Astrocyte (in vitro differentiated cells and primary cell): ENCODE measurements around the gene GRK3.

Experiments used
- EZH2 ChIP-seq: IDR thresholded peaks from 2 replicates; pipeline ENCODE4 v1.6.1; 2012; ENCODE audit warnings: mild to moderate bottlenecking, low read length, inconsistent platforms; ENCODE audit not compliant: insufficient read depth
- TF ChIP-seq, protein P1 (sequence below): IDR thresholded peaks from 2 replicates; pipeline ENCODE4 v1.5.1; 2011; ENCODE audit warnings: low read depth, mild to moderate bottlenecking, inconsistent platforms, low read length, moderate library complexity; ENCODE audit not compliant: insufficient read depth

DNA sequence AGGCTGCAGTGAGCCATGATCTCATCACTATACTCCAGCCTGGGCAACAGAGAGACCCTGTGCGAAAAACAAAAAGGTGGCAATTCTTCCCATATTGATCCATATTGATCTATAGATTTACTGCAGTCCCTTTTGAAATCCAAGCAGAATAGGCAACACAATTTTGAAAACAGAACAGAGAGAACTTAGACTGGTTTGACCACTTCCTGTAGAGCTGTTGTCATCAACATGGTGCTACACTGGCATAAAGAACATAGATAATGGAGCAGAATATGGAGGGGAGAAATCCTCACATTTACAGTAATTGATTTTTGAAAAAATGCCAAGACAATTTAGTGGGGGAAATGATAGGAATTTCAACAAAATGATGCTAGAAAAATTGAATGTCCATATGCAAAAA lies 34.1 kb downstream of the GRK3 start:
- TF ChIP-seq, protein P1, sequence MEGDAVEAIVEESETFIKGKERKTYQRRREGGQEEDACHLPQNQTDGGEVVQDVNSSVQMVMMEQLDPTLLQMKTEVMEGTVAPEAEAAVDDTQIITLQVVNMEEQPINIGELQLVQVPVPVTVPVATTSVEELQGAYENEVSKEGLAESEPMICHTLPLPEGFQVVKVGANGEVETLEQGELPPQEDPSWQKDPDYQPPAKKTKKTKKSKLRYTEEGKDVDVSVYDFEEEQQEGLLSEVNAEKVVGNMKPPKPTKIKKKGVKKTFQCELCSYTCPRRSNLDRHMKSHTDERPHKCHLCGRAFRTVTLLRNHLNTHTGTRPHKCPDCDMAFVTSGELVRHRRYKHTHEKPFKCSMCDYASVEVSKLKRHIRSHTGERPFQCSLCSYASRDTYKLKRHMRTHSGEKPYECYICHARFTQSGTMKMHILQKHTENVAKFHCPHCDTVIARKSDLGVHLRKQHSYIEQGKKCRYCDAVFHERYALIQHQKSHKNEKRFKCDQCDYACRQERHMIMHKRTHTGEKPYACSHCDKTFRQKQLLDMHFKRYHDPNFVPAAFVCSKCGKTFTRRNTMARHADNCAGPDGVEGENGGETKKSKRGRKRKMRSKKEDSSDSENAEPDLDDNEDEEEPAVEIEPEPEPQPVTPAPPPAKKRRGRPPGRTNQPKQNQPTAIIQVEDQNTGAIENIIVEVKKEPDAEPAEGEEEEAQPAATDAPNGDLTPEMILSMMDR, result no peak
- no peak for TF ChIP-seq EZH2
